SK-N-SH (cell line): ENCODE results near the gene SPINK4. TPM values are rescaled to one million over a fixed set of nuclear protein-coding genes. Genes with fewer than 3 reads are reported as not detected.

Source experiments
- CTCF ChIA-PET: fragments of 300-600, 350-600 bp; formaldehyde crosslinking; extraction: SDS; loops from one replicate; lab custom pipeline; 2021; lab: Yijun Ruan, JAX
- POLR2A ChIA-PET: fragments of 350-600 bp; sonication (Branson Sonifier 250); formaldehyde crosslinking; extraction: SDS; loops from one replicate; lab custom pipeline; 2020; ENCODE audit warnings: antibody characterized with exemption, inconsistent platforms; lab: Yijun Ruan, JAX
- DNase-seq: peaks from one replicate; pipeline ENCODE4 v3.0.0; 2012
- H2AFZ ChIP-seq: fragments of 200-600 bp; sonication (generic); 2 replicates; pipeline ENCODE4 v1.8.1; 2016; ENCODE audit warnings: antibody characterized with exemption, mild to moderate bottlenecking, low read depth
- H3F3A ChIP-seq: fragments of 200-600 bp; sonication (generic); replicated peaks from 2 replicates; pipeline ENCODE3; 2016; ENCODE audit warnings: antibody characterized with exemption, mild to moderate bottlenecking; ENCODE audit not compliant: insufficient read depth
- H3K27ac ChIP-seq, 2 experiments: fragments of 200-500 bp in 1 of 2; fragments of 200-600 bp in 1 of 2; sonication (Bioruptor generic) in 1 of 2; sonication (generic), shearing (Covaris generic) in 1 of 2; 2 replicates each; pipeline versions ENCODE4 v1.5.1 to v1.6.1; 2014 to 2016; ENCODE audit warnings: low read depth in 2 of 2, inconsistent platforms in 1 of 2, low read length in 1 of 2, mild to moderate bottlenecking in 1 of 2, mixed read lengths in 1 of 2
- H3K27me3 ChIP-seq: fragments of 200-600 bp; sonication (generic), shearing (Covaris generic); 2 replicates; pipeline ENCODE4 v1.6.1; 2016; ENCODE audit warnings: mixed run types; ENCODE audit not compliant: insufficient read depth
- H3K36me3 ChIP-seq, 2 experiments: fragments of 200-500 bp in 1 of 2; fragments of 200-600 bp in 1 of 2; sonication (Bioruptor generic) in 1 of 2; sonication (generic) in 1 of 2; replicated peaks in 1 of 2; 2 replicates each; pipeline versions ENCODE3 to v1.5.1; 2014 to 2016; ENCODE audit warnings: low read length in 1 of 2, mild to moderate bottlenecking in 1 of 2; ENCODE audit not compliant: insufficient read depth in 2 of 2, control insufficient read depth in 1 of 2
- H3K4me1 ChIP-seq, 2 experiments: fragments of 200-500 bp in 1 of 2; fragments of 200-600 bp in 1 of 2; sonication (Bioruptor generic) in 1 of 2; sonication (generic), shearing (Covaris generic) in 1 of 2; 2 replicates each; pipeline versions ENCODE4 v1.5.1 to v1.6.1; 2014 to 2016; ENCODE audit warnings: low read depth in 1 of 2, low read length in 1 of 2, mixed run types in 1 of 2; ENCODE audit not compliant: insufficient read depth in 2 of 2, control insufficient read depth in 1 of 2
- H3K4me2 ChIP-seq: fragments of 200-600 bp; sonication (generic), shearing (Covaris generic); 2 replicates; pipeline ENCODE4 v1.6.1; 2017; ENCODE audit warnings: mixed run types
- H3K4me3 ChIP-seq, 2 experiments: fragments of 200-500 bp in 1 of 2; fragments of 200-600 bp in 1 of 2; sonication (Bioruptor generic) in 1 of 2; sonication (generic), shearing (Covaris generic) in 1 of 2; 2 replicates each; pipeline versions ENCODE4 v1.5.1 to v1.8.1; 2014 to 2016; ENCODE audit warnings: low read depth in 2 of 2, inconsistent platforms in 1 of 2, low read length in 1 of 2, mild to moderate bottlenecking in 1 of 2, mixed read lengths in 1 of 2, moderate library complexity in 1 of 2
- H3K79me2 ChIP-seq: fragments of 200-600 bp; sonication (generic); 2 replicates; pipeline ENCODE4 v1.8.1; 2017; ENCODE audit warnings: mild to moderate bottlenecking; ENCODE audit not compliant: insufficient read depth
- H3K9ac ChIP-seq: fragments of 200-600 bp; sonication (generic); 2 replicates; pipeline ENCODE4 v1.6.1; 2017; ENCODE audit warnings: mixed run types
- H3K9me2 ChIP-seq: fragments of 200-600 bp; sonication (generic); 2 replicates; pipeline ENCODE4 v1.6.1; 2017; ENCODE audit warnings: mixed run types
- H3K9me3 ChIP-seq: fragments of 200-600 bp; sonication (generic); 2 replicates; pipeline ENCODE4 v1.6.1; 2017; ENCODE audit warnings: mixed run types, mild to moderate bottlenecking, moderate library complexity
- H4K20me1 ChIP-seq: fragments of 200-600 bp; sonication (generic); 2 replicates; pipeline ENCODE4 v1.6.1; 2017; ENCODE audit warnings: mild to moderate bottlenecking, mixed run types; ENCODE audit not compliant: insufficient read depth
- EP300 ChIP-seq, 2 experiments: IDR thresholded peaks; 2 replicates each; pipeline versions ENCODE4 v1.4.0 to v1.6.1; 2012; ENCODE audit warnings: borderline replicate concordance in 1 of 2, low read depth in 1 of 2, low read length in 1 of 2
- EZH2phosphoT487 ChIP-seq: fragments of 200-600 bp; sonication (generic); IDR thresholded peaks from 2 replicates; pipeline ENCODE4 v1.6.1; 2017; ENCODE audit warnings: low read depth, mixed run types, mild to moderate bottlenecking, antibody characterized with exemption, moderate library complexity, borderline replicate concordance
- GABPA ChIP-seq: IDR thresholded peaks from 2 replicates; pipeline ENCODE4 v1.4.0; 2012; ENCODE audit warnings: low read depth, mild to moderate bottlenecking
- GATA2 ChIP-seq: sonication (generic); formaldehyde crosslinking; IDR thresholded peaks from 2 replicates; pipeline ENCODE4 v1.5.0; 2020; ENCODE audit warnings: mild to moderate bottlenecking, missing genetic modification reagents
- MEF2A ChIP-seq: IDR thresholded peaks from 2 replicates; pipeline ENCODE4 v1.4.0; 2012; ENCODE audit warnings: low read depth, borderline replicate concordance
- RAD21 ChIP-seq: IDR thresholded peaks from 2 replicates; pipeline ENCODE4 v1.6.1; 2012; ENCODE audit warnings: mild to moderate bottlenecking, low read length
- RCOR1 ChIP-seq: fragments of 150-350 bp; IDR thresholded peaks from 2 replicates; pipeline ENCODE4 v1.6.1; 2017; ENCODE audit warnings: antibody characterized with exemption, low read length
- RXRA ChIP-seq: IDR thresholded peaks from 2 replicates; pipeline ENCODE4 v1.4.0; 2012; ENCODE audit warnings: low read depth, mild to moderate bottlenecking, borderline replicate concordance
- TAF1 ChIP-seq: IDR thresholded peaks from 2 replicates; pipeline ENCODE4 v1.6.1; 2012; ENCODE audit warnings: low read depth, mild to moderate bottlenecking, low read length, moderate library complexity, borderline replicate concordance
- TEAD4 ChIP-seq: IDR thresholded peaks from 2 replicates; pipeline ENCODE4 v1.4.0; 2012; ENCODE audit warnings: mild to moderate bottlenecking, borderline replicate concordance; ENCODE audit not compliant: insufficient read depth
- USF2 ChIP-seq: fragments of 150-350 bp; IDR thresholded peaks from 2 replicates; pipeline ENCODE4 v1.6.1; 2017; ENCODE audit warnings: antibody characterized with exemption, low read length, low read depth, borderline replicate concordance
- WGBS: methylation state at CpG from one replicate; pipeline ENCODE4 v1.1.6; 2017; ENCODE audit warnings: low lambda C conversion rate; 5-methylcytosine and 5-hydroxymethylcytosine counted together
- polyA plus RNA-seq, 3 experiments: library from polyadenylated mRNA; depleted of rRNA; stranded (reverse); fragments of >200 nt; gene quantifications; 2 replicates each; pipeline ENCODE4 v1.2.3, GENCODE V29; 2012
- TF ChIP-seq, protein P1 (sequence below): IDR thresholded peaks from 2 replicates; pipeline ENCODE4 v1.4.0; 2012; ENCODE audit warnings: low read depth, borderline replicate concordance
- TF ChIP-seq, protein P2 (sequence below): fragments of 150-350 bp; IDR thresholded peaks from 2 replicates; pipeline ENCODE4 v1.6.1; 2016; ENCODE audit warnings: mild to moderate bottlenecking, low read depth, low read length
- TF ChIP-seq, protein P3 (sequence below): fragments of 200-600 bp; sonication (generic); IDR thresholded peaks from 2 replicates; pipeline ENCODE4 v1.6.1; 2017; ENCODE audit warnings: antibody characterized with exemption, mild to moderate bottlenecking, moderate library complexity

The SPINK4 gene
- polyA plus RNA-seq, 1 of the 3 experiments (the other 2 are of a cell fraction) = not detected

DNA sequence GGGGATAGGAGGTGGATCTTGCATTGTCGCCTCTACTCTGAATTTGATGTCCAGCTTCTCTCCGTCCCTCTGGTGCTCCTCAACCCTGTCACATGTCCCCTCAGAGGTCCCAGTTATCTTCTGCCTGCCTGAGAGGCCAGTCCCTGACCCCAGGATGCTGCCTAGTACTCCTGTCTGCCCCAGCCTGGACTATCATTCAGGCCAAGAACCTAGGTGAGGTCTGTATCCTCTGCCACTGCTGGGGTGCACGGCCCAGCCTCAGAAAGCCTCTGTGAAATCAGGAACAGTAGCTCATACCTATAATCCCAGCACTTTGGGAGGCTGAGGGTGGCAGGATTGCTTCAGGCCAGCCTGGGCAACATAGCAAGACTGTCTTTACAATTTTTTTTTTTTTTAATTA lies 8.6 kb downstream of the SPINK4 start:
- no peak for DNase-seq
- no peak overlapping the region for H3K4me2 ChIP-seq
- H3K27me3 ChIP-seq = no peaks in the 10 kb centered on the region
- H3K36me3 ChIP-seq = peaks cover 3 to 13% of the 10 kb centered on the region in 2 experiments
- ChIA-PET POLR2A (no interaction called here), CTCF (interaction anchor here (0.9 to 1.8 kb wide), 4 partner anchors 8 to 23 kb away, joined by 3 to 5 read pairs (median 4); partner anchors contain the start of genes BAG1 and SPINK4)
- TF ChIP-seq TAF1 (no peak), MEF2A (no peak), GATA2 (CRISPR knock-in tag) (no peak), USF2 (no peak), RXRA (no peak), EP300 (IDR thresholded peaks at IDR 0.05; ENCODE audit: borderline replicate concordance in 1 of 2, low read depth in 1 of 2, low read length in 1 of 2) (no peak), RAD21 (no peak), RCOR1 (no peak), EZH2phosphoT487 (no peak), TEAD4 (no peak), GABPA (no peak)
- TF ChIP-seq, protein P1, sequence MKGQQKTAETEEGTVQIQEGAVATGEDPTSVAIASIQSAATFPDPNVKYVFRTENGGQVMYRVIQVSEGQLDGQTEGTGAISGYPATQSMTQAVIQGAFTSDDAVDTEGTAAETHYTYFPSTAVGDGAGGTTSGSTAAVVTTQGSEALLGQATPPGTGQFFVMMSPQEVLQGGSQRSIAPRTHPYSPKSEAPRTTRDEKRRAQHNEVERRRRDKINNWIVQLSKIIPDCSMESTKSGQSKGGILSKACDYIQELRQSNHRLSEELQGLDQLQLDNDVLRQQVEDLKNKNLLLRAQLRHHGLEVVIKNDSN = no peak
- TF ChIP-seq, protein P2, sequence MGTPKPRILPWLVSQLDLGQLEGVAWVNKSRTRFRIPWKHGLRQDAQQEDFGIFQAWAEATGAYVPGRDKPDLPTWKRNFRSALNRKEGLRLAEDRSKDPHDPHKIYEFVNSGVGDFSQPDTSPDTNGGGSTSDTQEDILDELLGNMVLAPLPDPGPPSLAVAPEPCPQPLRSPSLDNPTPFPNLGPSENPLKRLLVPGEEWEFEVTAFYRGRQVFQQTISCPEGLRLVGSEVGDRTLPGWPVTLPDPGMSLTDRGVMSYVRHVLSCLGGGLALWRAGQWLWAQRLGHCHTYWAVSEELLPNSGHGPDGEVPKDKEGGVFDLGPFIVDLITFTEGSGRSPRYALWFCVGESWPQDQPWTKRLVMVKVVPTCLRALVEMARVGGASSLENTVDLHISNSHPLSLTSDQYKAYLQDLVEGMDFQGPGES = no peak
- TF ChIP-seq, protein P3, sequence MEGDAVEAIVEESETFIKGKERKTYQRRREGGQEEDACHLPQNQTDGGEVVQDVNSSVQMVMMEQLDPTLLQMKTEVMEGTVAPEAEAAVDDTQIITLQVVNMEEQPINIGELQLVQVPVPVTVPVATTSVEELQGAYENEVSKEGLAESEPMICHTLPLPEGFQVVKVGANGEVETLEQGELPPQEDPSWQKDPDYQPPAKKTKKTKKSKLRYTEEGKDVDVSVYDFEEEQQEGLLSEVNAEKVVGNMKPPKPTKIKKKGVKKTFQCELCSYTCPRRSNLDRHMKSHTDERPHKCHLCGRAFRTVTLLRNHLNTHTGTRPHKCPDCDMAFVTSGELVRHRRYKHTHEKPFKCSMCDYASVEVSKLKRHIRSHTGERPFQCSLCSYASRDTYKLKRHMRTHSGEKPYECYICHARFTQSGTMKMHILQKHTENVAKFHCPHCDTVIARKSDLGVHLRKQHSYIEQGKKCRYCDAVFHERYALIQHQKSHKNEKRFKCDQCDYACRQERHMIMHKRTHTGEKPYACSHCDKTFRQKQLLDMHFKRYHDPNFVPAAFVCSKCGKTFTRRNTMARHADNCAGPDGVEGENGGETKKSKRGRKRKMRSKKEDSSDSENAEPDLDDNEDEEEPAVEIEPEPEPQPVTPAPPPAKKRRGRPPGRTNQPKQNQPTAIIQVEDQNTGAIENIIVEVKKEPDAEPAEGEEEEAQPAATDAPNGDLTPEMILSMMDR = no peak
- H3K27ac ChIP-seq = no peak overlapping the region
- no peak overlapping the region for H2AFZ ChIP-seq
- H3K9ac ChIP-seq = no peak overlapping the region
- H3K4me1 ChIP-seq = no peaks in the 10 kb centered on the region; a peak in 1 of 4 replicates
- no peaks in the 10 kb centered on the region for H3K9me2 ChIP-seq
- peaks cover 5% of the 10 kb centered on the region for H3F3A ChIP-seq
- 100% methylated on average over 2 of the region's 3 CpGs for WGBS
- no peaks in the 10 kb centered on the region for H3K9me3 ChIP-seq
- H4K20me1 ChIP-seq = no peaks in the 10 kb centered on the region
- H3K79me2 ChIP-seq = no peaks in the 10 kb centered on the region
- H3K4me3 ChIP-seq = no peak overlapping the region
